Kidney epithelial cell (primary cell): ENCODE measurements around the gene LARP4B. TPM values are rescaled to one million over a fixed set of nuclear protein-coding genes. Genes with fewer than 3 reads are reported as not detected.

Source experiments
- DNase-seq: peaks from one replicate; pipeline ENCODE4 v3.0.0-alpha.2; 2010; ENCODE audit warnings: low read depth
- H3K27me3 ChIP-seq: 2 replicates; pipeline ENCODE4 v1.6.0; 2011; ENCODE audit warnings: low read length; ENCODE audit not compliant: control insufficient read depth, insufficient read depth
- H3K36me3 ChIP-seq: 2 replicates; pipeline ENCODE4 v1.5.1; 2011; ENCODE audit warnings: low read length; ENCODE audit not compliant: control insufficient read depth, insufficient read depth
- H3K4me3 ChIP-seq: 2 replicates; pipeline ENCODE4 v1.5.1; 2011; ENCODE audit warnings: low read depth, mild to moderate bottlenecking, control low read depth, low read length
- CTCF ChIP-seq: IDR thresholded peaks from 2 replicates; pipeline ENCODE4 v1.5.1; 2011; ENCODE audit warnings: mild to moderate bottlenecking, moderate library complexity, low read length, control low read depth, inconsistent platforms; ENCODE audit not compliant: insufficient read depth, poor library complexity, severe bottlenecking
- total RNA-seq: library from RNA; depleted of rRNA; stranded (reverse); fragments of >200 nt; gene quantifications from 2 replicates; pipeline ENCODE4 v1.2.3, GENCODE V29; 2015

LARP4B gene
- total RNA-seq, 1 donor from 2014 or later, result 64.0 TPM

- Histone ChIP-seq H3K4me3 (no peak overlapping the region), H3K36me3 (no peaks in the 10 kb centered on the region), H3K27me3 (no peaks in the 10 kb centered on the region)
- no peak for TF ChIP-seq CTCF
- DNase-seq, result no peak
These were observed 163.7 kb downstream of the LARP4B start for GRCh38 chr10:767794-768193.

- no peak for DNase-seq
These were observed 164.3 kb downstream of the LARP4B start for GRCh38 chr10:767211-767610.

GRCh38 chr10:761376-761775 is 170.1 kb downstream of the LARP4B start:
- no peak for DNase-seq
- H3K27me3 ChIP-seq, result peaks cover 3% of the 10 kb centered on the region
- H3K4me3 ChIP-seq, result no peak overlapping the region
- no peak for TF ChIP-seq CTCF
- H3K36me3 ChIP-seq, result no peaks in the 10 kb centered on the region

More at GRCh38 chr10:767211-767610, 164.3 kb downstream of the LARP4B start:
- no peaks in the 10 kb centered on the region for H3K36me3 ChIP-seq
- TF ChIP-seq CTCF, result no peak
- no peak overlapping the region for H3K4me3 ChIP-seq
- no peaks in the 10 kb centered on the region for H3K27me3 ChIP-seq

- no peak for TF ChIP-seq CTCF
- no peaks in the 10 kb centered on the region for H3K36me3 ChIP-seq
- H3K4me3 ChIP-seq, result no peak overlapping the region
- no peak for DNase-seq
- peaks cover 3% of the 10 kb centered on the region for H3K27me3 ChIP-seq
These were observed 170.9 kb downstream of the LARP4B start for GRCh38 chr10:760622-761021.

GRCh38 chr10:759898-760477 is 171.5 kb downstream of the LARP4B start:
- TF ChIP-seq CTCF, result no peak
- DNase-seq, result no peak
- H3K36me3 ChIP-seq, result no peaks in the 10 kb centered on the region

More at GRCh38 chr10:759898-760477, 171.5 kb downstream of the LARP4B start:
- H3K4me3 ChIP-seq, result no peak overlapping the region
- H3K27me3 ChIP-seq, result peaks cover 3% of the 10 kb centered on the region

Other genes starting within 250 kb of the LARP4B start
- 19.2 and 20.4 TPM in 2 replicates for gene DIP2C, start 242.0 kb downstream of the LARP4B start, total RNA-seq
- gene GTPBP4, start 56.7 kb upstream of the LARP4B start, total RNA-seq, result 29.3 and 59.2 TPM in 2 replicates
- 0.13 TPM in 1 of 2 replicates, not detected in the other for gene IDI2, start 94.2 kb upstream of the LARP4B start, total RNA-seq
- gene IDI1, start 117.4 kb upstream of the LARP4B start, total RNA-seq, result 59.5 and 65.3 TPM in 2 replicates
- gene WDR37, start 124.7 kb upstream of the LARP4B start, total RNA-seq, result 15.1 and 17.9 TPM in 2 replicates